ENCODE data around the gene CWC22.
A peak's percentile ranks its signal among the peaks of the same experiment; 100 is the strongest.

Gene CWC22

DNA sequence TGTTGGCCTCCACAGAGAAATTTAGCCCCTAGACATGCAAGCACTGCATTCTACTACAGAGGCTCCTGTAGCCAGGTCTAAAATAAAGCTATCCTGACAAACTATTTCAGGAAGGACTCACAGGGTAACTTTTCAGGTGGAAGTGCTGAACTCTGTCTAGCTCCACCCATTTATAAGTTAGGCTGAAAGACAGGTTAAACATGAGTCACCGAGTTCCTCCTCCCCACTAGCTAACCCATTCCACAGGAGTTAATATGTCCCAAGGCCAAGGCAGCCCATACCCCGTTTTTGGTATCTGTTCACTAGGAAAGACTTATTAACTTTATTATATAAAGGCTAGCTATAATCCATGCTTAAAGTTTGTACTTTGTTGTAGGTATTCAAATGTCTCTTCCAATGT lies 3.5 kb downstream of the CWC22 start:
- peak; percentile 22 for DNase-seq (ENCODE audit: low read depth)
- TF ChIP-seq, protein P1, sequence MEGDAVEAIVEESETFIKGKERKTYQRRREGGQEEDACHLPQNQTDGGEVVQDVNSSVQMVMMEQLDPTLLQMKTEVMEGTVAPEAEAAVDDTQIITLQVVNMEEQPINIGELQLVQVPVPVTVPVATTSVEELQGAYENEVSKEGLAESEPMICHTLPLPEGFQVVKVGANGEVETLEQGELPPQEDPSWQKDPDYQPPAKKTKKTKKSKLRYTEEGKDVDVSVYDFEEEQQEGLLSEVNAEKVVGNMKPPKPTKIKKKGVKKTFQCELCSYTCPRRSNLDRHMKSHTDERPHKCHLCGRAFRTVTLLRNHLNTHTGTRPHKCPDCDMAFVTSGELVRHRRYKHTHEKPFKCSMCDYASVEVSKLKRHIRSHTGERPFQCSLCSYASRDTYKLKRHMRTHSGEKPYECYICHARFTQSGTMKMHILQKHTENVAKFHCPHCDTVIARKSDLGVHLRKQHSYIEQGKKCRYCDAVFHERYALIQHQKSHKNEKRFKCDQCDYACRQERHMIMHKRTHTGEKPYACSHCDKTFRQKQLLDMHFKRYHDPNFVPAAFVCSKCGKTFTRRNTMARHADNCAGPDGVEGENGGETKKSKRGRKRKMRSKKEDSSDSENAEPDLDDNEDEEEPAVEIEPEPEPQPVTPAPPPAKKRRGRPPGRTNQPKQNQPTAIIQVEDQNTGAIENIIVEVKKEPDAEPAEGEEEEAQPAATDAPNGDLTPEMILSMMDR (IDR thresholded peaks at IDR 0.05; ENCODE audit: control insufficient read depth, extremely low read depth, insufficient read depth): no peak
- peak overlapping the region; percentile 10; the same call in 1 of the 2 replicates for H3K4me3 ChIP-seq (ENCODE audit: low read depth, low read length)

DNA sequence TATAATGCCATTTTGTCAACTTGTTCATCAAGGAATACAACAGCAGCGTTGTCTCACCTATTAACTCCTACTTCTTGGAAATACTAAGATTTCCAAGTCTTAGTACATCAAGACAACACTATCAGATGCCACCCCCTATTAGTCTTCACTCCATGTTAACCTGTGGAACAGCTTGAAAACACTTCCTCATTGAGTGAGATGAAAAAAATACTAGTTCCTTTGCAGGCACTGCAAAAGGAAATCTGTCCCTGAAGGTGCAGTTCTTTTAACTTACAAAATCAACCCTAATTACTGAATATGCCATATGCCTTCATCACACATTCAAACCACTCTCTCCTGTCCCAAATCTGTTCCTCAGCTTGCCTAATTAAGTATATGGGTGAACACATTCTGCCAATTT lies 4.0 kb downstream of the CWC22 start:
- TF ChIP-seq, protein P1 (IDR thresholded peaks at IDR 0.05; ENCODE audit: control insufficient read depth, extremely low read depth, insufficient read depth): no peak
- DNase-seq (ENCODE audit: low read depth): no peak
- H3K4me3 ChIP-seq (ENCODE audit: low read depth, low read length): no peak overlapping the region

DNA sequence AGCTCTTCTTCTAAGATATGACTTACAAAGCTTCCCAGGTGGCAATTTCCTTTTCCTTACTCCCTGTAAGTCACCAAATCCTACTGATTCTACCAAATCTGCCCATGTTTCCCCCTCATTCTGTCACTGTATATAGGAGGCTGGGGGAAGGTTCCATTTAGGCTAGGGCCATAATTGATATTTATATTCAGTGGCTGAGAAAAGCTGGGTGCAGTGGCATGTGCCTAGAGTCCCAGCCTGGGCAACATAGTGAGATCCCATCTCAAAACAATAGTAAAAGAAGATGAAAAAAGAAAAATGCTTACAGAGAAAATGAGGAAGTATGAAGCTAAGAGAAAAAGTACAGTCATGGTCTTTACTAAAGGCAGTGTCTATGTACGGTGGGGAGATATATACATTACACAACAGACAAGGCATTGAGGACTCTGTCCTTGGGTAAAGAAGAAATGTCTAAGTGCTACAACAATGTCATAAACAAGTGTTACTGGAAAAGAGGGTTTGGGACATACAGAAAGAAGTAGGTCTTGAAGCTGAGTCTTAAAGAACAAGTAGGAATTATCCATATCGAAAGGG lies 4.8 kb downstream of the CWC22 start:
- H3K4me3 ChIP-seq (ENCODE audit: low read depth, low read length): no peak overlapping the region
- DNase-seq (ENCODE audit: low read depth): no peak
- TF ChIP-seq, protein P1 (IDR thresholded peaks at IDR 0.05; ENCODE audit: control insufficient read depth, extremely low read depth, insufficient read depth): no peak

DNA sequence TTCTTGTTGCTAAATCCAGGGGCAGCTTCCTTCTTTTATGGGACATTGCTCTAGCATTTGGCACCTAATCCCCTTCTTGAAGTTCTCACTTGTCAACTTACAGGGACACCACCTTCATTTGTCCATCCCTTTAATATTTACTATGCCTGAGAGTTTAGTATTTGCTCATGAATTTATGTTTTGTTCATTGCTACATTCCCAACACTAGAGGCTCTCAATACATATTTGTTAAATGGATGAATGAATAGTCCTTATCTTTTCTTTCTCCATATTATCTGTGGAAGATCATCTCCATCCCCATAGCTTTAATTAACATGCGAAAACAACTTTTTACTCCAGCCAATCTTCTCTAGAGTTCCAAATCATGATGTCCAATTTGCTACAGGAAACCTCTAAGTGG lies 5.4 kb downstream of the CWC22 start:
- no peak for DNase-seq (ENCODE audit: low read depth)
- TF ChIP-seq, protein P1 (IDR thresholded peaks at IDR 0.05; ENCODE audit: control insufficient read depth, extremely low read depth, insufficient read depth): no peak
- H3K4me3 ChIP-seq (ENCODE audit: low read depth, low read length): no peak overlapping the region

DNA sequence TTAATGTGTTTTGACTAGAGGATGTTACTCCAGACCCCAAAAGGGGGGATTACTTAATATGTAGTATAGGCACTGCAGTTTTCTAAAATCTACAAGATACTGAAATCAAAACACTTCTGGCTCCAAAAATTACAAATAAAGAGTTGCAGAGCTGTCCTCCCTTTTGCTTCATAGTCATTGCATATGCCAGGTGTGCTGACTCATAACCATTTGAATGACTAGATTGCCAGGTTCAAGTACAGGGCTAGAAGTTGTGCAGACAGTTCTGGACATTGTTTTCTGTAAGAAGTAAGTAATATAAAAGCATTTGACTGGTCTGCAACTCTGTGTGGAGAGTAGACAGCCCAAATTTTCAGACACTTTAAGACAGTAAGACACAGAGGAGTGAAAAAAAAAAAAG lies 6.7 kb downstream of the CWC22 start:
- H3K4me3 ChIP-seq (ENCODE audit: low read depth, low read length): no peak overlapping the region
- no peak for DNase-seq (ENCODE audit: low read depth)
- TF ChIP-seq, protein P1 (IDR thresholded peaks at IDR 0.05; ENCODE audit: control insufficient read depth, extremely low read depth, insufficient read depth): no peak

DNA sequence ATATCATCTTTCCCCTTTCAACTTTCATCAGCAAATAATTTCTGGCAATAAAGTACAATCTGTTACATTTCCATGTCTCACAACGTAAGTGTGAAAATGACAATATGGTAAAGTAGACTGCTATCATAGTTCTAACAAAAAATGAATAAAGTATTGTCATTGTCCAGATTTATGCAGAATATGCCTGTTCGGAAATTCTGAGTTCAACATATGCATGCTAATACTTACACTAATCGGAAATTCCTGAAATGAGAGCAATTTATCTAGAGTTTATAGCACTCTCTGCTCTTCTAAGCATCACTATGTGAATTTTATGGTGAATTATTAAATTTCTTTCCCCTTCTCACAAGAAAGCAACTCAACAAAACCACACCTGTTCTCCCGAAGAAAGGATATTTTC lies 8.1 kb downstream of the CWC22 start:
- TF ChIP-seq, protein P1 (IDR thresholded peaks at IDR 0.05; ENCODE audit: control insufficient read depth, extremely low read depth, insufficient read depth): no peak
- DNase-seq (ENCODE audit: low read depth): no peak
- H3K4me3 ChIP-seq (ENCODE audit: low read depth, low read length): no peak overlapping the region
